MM.1S (cell line): ENCODE measurements around the gene SP9.
A peak's percentile ranks its signal among the peaks of the same experiment; 100 is the strongest.

Experiments
- DNase-seq: peaks from one replicate; pipeline ENCODE4 v3.0.0-alpha.2; 2015
- H2AFZ ChIP-seq: fragments of 300-600 bp; sonication (generic); 2 replicates; pipeline ENCODE4 v1.6.0; 2016; ENCODE audit warnings: antibody characterized with exemption, low read length
- H3F3A ChIP-seq: fragments of 300-600 bp; sonication (generic); 2 replicates; pipeline ENCODE4 v1.6.1; 2016; ENCODE audit warnings: mild to moderate bottlenecking, antibody characterized with exemption, low read length, moderate library complexity, mixed read lengths; ENCODE audit not compliant: insufficient read depth
- H3K27ac ChIP-seq: fragments of 300-600 bp; sonication (generic); 2 replicates; pipeline ENCODE4 v1.5.1; 2016; ENCODE audit warnings: mild to moderate bottlenecking, low read length
- H3K27me3 ChIP-seq: fragments of 300-600 bp; sonication (generic); replicated peaks from 2 replicates; pipeline ENCODE4 v1.6.0; 2016; ENCODE audit warnings: low read length; ENCODE audit not compliant: insufficient read depth
- H3K36me3 ChIP-seq: fragments of 300-600 bp; sonication (generic); replicated peaks from 2 replicates; pipeline ENCODE4 v1.6.1; 2016; ENCODE audit warnings: mild to moderate bottlenecking, low read length, mixed read lengths; ENCODE audit not compliant: insufficient read depth
- H3K4me1 ChIP-seq: fragments of 300-600 bp; sonication (generic); 2 replicates; pipeline ENCODE4 v1.6.1; 2016; ENCODE audit warnings: low read length, mixed read lengths
- H3K4me2 ChIP-seq: fragments of 300-600 bp; sonication (generic); 2 replicates; pipeline ENCODE4 v1.6.0; 2016; ENCODE audit warnings: low read depth, low read length
- H3K4me3 ChIP-seq: fragments of 300-600 bp; sonication (generic); 2 replicates; pipeline ENCODE4 v1.5.1; 2016; ENCODE audit warnings: low read length, mixed read lengths
- H3K79me2 ChIP-seq: fragments of 300-600 bp; sonication (generic); 2 replicates; pipeline ENCODE4 v1.6.1; 2016; ENCODE audit warnings: mixed run types, low read length, mixed read lengths
- H3K9ac ChIP-seq: fragments of 300-600 bp; sonication (generic); 2 replicates; pipeline ENCODE4 v1.6.1; 2016; ENCODE audit warnings: low read length, mixed read lengths
- H3K9me2 ChIP-seq: fragments of 300-600 bp; sonication (generic); replicated peaks from 2 replicates; pipeline ENCODE4 v1.6.1; 2016; ENCODE audit warnings: mild to moderate bottlenecking, low read length, mixed read lengths; ENCODE audit not compliant: insufficient read depth
- H3K9me3 ChIP-seq: fragments of 300-600 bp; sonication (generic); replicated peaks from 2 replicates; pipeline ENCODE4 v1.6.1; 2016; ENCODE audit warnings: mild to moderate bottlenecking, low read length, mixed read lengths; ENCODE audit not compliant: insufficient read depth
- H4K20me1 ChIP-seq: fragments of 300-600 bp; sonication (generic); 2 replicates; pipeline ENCODE4 v1.6.1; 2016; ENCODE audit warnings: mild to moderate bottlenecking, low read length, moderate library complexity, mixed read lengths; ENCODE audit not compliant: insufficient read depth
- EZH2 ChIP-seq: fragments of 300-600 bp; sonication (generic); optimal IDR thresholded peaks from 2 replicates; pipeline ENCODE3; 2017; ENCODE audit warnings: low read depth, mild to moderate bottlenecking, antibody characterized with exemption, low read length, mixed read lengths
- EZH2phosphoT487 ChIP-seq: fragments of 300-600 bp; sonication (generic); IDR thresholded peaks from 2 replicates; pipeline ENCODE4 v1.6.1; 2018; ENCODE audit warnings: antibody characterized with exemption, low read length
- TF ChIP-seq, protein P1 (sequence below): fragments of 300-600 bp; sonication (generic); IDR thresholded peaks from 2 replicates; pipeline ENCODE4 v1.5.1; 2016; ENCODE audit warnings: antibody characterized with exemption, low read length, mixed read lengths

SP9 gene

DNA sequence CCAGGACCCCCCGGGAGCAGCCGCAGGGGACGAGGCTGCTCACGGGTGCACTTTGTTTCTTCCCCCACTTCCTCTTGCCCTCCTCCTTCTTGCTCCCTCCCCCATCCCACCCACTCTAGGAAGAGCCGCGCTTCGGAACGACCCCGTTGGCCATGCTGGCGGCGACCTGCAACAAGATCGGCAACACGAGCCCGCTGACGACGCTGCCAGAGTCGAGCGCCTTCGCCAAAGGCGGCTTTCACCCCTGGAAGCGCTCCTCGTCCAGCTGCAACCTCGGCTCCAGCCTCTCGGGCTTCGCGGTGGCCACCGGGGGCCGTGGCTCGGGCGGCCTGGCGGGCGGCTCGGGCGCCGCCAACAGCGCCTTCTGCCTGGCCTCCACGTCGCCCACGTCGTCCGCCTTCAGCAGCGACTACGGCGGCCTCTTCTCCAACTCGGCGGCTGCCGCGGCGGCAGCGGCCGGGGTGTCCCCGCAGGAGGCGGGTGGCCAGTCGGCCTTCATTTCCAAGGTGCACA, 1.3 kb downstream of the SP9 start:
- Histone ChIP-seq H3K4me3 (peak overlapping the region; percentile 68), H3K9me2 (no peaks in the 10 kb centered on the region), H3K9ac (peak overlapping the region; percentile 16; the same call in 1 of the 2 replicates), H3K79me2 (no peaks in the 10 kb centered on the region), H3K9me3 (no peaks in the 10 kb centered on the region), H3K4me2 (peak overlapping the region; percentile 98), H3K4me1 (peaks cover 9% of the 10 kb centered on the region; the same call in 1 of the 2 replicates), H3F3A (peaks cover 17% of the 10 kb centered on the region), H2AFZ (peak overlapping the region; percentile 94), H4K20me1 (no peaks in the 10 kb centered on the region), H3K36me3 (no peaks in the 10 kb centered on the region), H3K27me3 (peaks cover 75% of the 10 kb centered on the region), H3K27ac (no peak overlapping the region)
- TF ChIP-seq EZH2phosphoT487 (no peak), EZH2 (no peak)
- TF ChIP-seq, protein P1, sequence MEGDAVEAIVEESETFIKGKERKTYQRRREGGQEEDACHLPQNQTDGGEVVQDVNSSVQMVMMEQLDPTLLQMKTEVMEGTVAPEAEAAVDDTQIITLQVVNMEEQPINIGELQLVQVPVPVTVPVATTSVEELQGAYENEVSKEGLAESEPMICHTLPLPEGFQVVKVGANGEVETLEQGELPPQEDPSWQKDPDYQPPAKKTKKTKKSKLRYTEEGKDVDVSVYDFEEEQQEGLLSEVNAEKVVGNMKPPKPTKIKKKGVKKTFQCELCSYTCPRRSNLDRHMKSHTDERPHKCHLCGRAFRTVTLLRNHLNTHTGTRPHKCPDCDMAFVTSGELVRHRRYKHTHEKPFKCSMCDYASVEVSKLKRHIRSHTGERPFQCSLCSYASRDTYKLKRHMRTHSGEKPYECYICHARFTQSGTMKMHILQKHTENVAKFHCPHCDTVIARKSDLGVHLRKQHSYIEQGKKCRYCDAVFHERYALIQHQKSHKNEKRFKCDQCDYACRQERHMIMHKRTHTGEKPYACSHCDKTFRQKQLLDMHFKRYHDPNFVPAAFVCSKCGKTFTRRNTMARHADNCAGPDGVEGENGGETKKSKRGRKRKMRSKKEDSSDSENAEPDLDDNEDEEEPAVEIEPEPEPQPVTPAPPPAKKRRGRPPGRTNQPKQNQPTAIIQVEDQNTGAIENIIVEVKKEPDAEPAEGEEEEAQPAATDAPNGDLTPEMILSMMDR: no peak
- no peak for DNase-seq

- Histone ChIP-seq H3K9me2 (no peaks in the 10 kb centered on the region), H4K20me1 (no peaks in the 10 kb centered on the region), H3K4me3 (peak overlapping the region; percentile 73), H3K27ac (no peak overlapping the region), H3K4me1 (peaks cover 9% of the 10 kb centered on the region; the same call in 1 of the 2 replicates), H2AFZ (peak overlapping the region; percentile 94), H3K9ac (peak overlapping the region; percentile 16; the same call in 1 of the 2 replicates), H3K27me3 (peaks cover 68% of the 10 kb centered on the region), H3K79me2 (no peaks in the 10 kb centered on the region), H3K9me3 (no peaks in the 10 kb centered on the region), H3K36me3 (no peaks in the 10 kb centered on the region), H3K4me2 (peak overlapping the region; percentile 98), H3F3A (peaks cover 18% of the 10 kb centered on the region)
- TF ChIP-seq, protein P1: no peak; the same call in 1 of the 2 replicates
- TF ChIP-seq EZH2phosphoT487 (no peak), EZH2 (no peak)
- DNase-seq: peak; percentile 90
Measured at GRCh38 chr2:174336501-174337336, 2.0 kb downstream of the SP9 start.

GRCh38 chr2:174337337-174338146, 2.8 kb downstream of the SP9 start:
- Histone ChIP-seq H3K4me2 (peak overlapping the region; percentile 98), H3F3A (peaks cover 18% of the 10 kb centered on the region), H3K4me3 (peak overlapping the region; percentile 73), H3K9me3 (no peaks in the 10 kb centered on the region), H3K4me1 (peaks cover 9% of the 10 kb centered on the region; the same call in 1 of the 2 replicates), H2AFZ (peak overlapping the region; percentile 92), H3K9ac (peak overlapping the region; percentile 26; the same call in 1 of the 2 replicates), H3K27me3 (peaks cover 68% of the 10 kb centered on the region), H3K79me2 (no peaks in the 10 kb centered on the region), H3K9me2 (no peaks in the 10 kb centered on the region), H3K36me3 (no peaks in the 10 kb centered on the region), H3K27ac (no peak overlapping the region), H4K20me1 (no peaks in the 10 kb centered on the region)
- TF ChIP-seq, protein P1: no peak
- no peak for TF ChIP-seq EZH2
- TF ChIP-seq EZH2phosphoT487: no peak
- DNase-seq: peak; percentile 43
